PC-9 (cell line): ENCODE results near the gene KCNQ5. TPM values are rescaled to one million over a fixed set of nuclear protein-coding genes. Genes with fewer than 3 reads are reported as not detected.

Experiments used
- BruUV-seq: library from RNA; stranded (reverse); fragments of 400-500 nt; replicated peaks from 2 replicates; lab custom pipeline; 2021; lab: Mats Ljungman, UMichigan
- CTCF ChIA-PET: fragments of 300-600 bp; sonication (Branson Sonifier 250); formaldehyde crosslinking; loops from one replicate; lab custom pipeline; 2022; ENCODE audit warnings: antibody characterized with exemption; lab: Charles Lee
- POLR2A ChIA-PET: fragments of 300-600 bp; sonication (Branson Sonifier 250); formaldehyde crosslinking; loops from one replicate; lab custom pipeline; 2022; ENCODE audit warnings: antibody characterized with exemption; ENCODE audit not compliant: unreplicated experiment; lab: Charles Lee
- DNase-seq, 2 experiments: peaks; one replicate each; pipeline versions ENCODE4 v3.0.0 to v3.0.0-alpha.2; 2015 to 2022; ENCODE audit warnings: mixed read lengths in 1 of 2
- H2AFZ ChIP-seq: fragments of 200-600 bp; sonication (generic); 2 replicates; pipeline ENCODE4 v1.8.1; 2017; ENCODE audit warnings: antibody characterized with exemption
- H3F3A ChIP-seq: fragments of 200-600 bp; sonication (generic); 2 replicates; pipeline ENCODE4 v1.8.1; 2017; ENCODE audit warnings: antibody characterized with exemption, mild to moderate bottlenecking, low read depth; ENCODE audit not compliant: insufficient read depth
- H3K27ac ChIP-seq: fragments of 200-600 bp; sonication (generic); 2 replicates; pipeline ENCODE4 v1.6.1; 2016; ENCODE audit warnings: mixed run types
- H3K27me3 ChIP-seq: fragments of 200-600 bp; sonication (generic); 2 replicates; pipeline ENCODE4 v1.6.1; 2016; ENCODE audit warnings: low read depth, mixed run types; ENCODE audit not compliant: insufficient read depth
- H3K36me3 ChIP-seq: fragments of 200-600 bp; sonication (generic); 2 replicates; pipeline ENCODE4 v1.6.1; 2016; ENCODE audit warnings: low read depth, mixed run types
- H3K4me1 ChIP-seq: fragments of 200-600 bp; sonication (generic); replicated peaks from 2 replicates; pipeline ENCODE4 v1.6.1; 2016; ENCODE audit warnings: mixed run types; ENCODE audit not compliant: insufficient read depth
- H3K4me2 ChIP-seq: fragments of 200-600 bp; sonication (generic); 2 replicates; pipeline ENCODE4 v1.6.1; 2017; ENCODE audit warnings: mixed run types
- H3K4me3 ChIP-seq: fragments of 200-600 bp; sonication (generic); 2 replicates; pipeline ENCODE4 v1.6.1; 2016; ENCODE audit warnings: mixed run types
- H3K79me2 ChIP-seq: fragments of 200-600 bp; sonication (generic); 2 replicates; pipeline ENCODE4 v1.6.1; 2017; ENCODE audit warnings: low read depth, mixed run types
- H3K9me2 ChIP-seq: fragments of 200-600 bp; sonication (generic); 2 replicates; pipeline ENCODE4 v1.8.1; 2017; ENCODE audit warnings: mild to moderate bottlenecking; ENCODE audit not compliant: insufficient read depth
- H3K9me3 ChIP-seq: fragments of 200-600 bp; sonication (generic); 2 replicates; pipeline ENCODE4 v1.8.1; 2016; ENCODE audit warnings: low read depth; ENCODE audit not compliant: insufficient read depth
- H4K20me1 ChIP-seq: fragments of 200-600 bp; sonication (generic); 2 replicates; pipeline ENCODE4 v1.8.1; 2017; ENCODE audit not compliant: insufficient read depth
- CTCF ChIP-seq: fragments of 200-600 bp; sonication (generic); conservative IDR thresholded peaks from 2 replicates; pipeline ENCODE4 v1.6.1; 2017; ENCODE audit warnings: mixed run types, antibody characterized with exemption, mild to moderate bottlenecking, moderate library complexity
- EZH2 ChIP-seq: fragments of 200-600 bp; sonication (generic); IDR thresholded peaks from 2 replicates; pipeline ENCODE4 v1.8.0; 2017; ENCODE audit warnings: antibody characterized with exemption, low read depth
- intact Hi-C: fragments of 100-400 bp; cut with micrococcal nuclease; formaldehyde crosslinking; loops from one replicate; pipeline ENCODE4 v1.10.0; 2022; ENCODE audit not compliant: unreplicated experiment
- total RNA-seq: library from RNA; stranded (reverse); gene quantifications from 2 replicates; pipeline ENCODE4 v1.2.3, GENCODE V29; 2021

KCNQ5 gene
- total RNA-seq, 1 experiment from 2014 or later: 0.20 TPM

DNA sequence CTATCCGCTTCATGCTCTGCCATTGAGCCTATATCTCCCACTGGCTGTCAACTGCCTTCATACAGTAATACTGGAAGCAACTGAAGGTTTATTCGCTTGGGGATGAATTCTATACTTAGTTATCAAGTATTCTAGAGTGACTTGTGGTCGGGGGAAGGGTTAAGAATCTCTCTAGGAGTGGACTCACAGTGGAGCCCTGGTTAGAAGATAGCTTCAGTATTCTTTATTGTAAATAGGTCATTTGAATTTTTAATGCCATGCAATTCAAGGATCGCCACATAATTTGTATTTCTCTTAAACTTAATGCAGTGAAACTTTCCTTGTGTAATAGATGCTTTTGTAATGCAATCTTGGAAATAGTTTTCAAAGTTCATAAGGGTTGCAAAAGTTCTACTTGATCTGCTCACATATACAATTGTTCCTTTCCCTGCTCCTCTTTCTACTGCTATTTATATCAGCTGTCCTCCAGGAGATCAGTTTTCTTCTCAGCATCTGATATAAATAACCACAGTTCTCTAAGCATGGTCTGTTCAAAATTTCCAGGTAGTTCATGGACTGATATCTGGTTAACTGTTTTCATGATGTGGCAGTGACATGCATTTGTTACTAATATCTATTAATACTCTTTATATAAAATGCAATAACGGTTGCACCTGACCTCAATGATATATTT is 120.3 kb downstream of the KCNQ5 start:
- H3K4me1 ChIP-seq: no peaks in the 10 kb centered on the region
- H3K9me2 ChIP-seq: no peaks in the 10 kb centered on the region; the same call in 1 of the 2 replicates
- no peak overlapping the region for H3K27ac ChIP-seq
- H3K4me2 ChIP-seq: no peak overlapping the region
- H3K79me2 ChIP-seq: no peaks in the 10 kb centered on the region
- no peak overlapping the region for H3K4me3 ChIP-seq
- H4K20me1 ChIP-seq: no peaks in the 10 kb centered on the region
- no peaks in the 10 kb centered on the region for H3K27me3 ChIP-seq
- POLR2A ChIA-PET: no interaction called here
- H3F3A ChIP-seq: no peaks in the 10 kb centered on the region
- no TSS peak for BruUV-seq
- H2AFZ ChIP-seq: no peak overlapping the region
- H3K9me3 ChIP-seq: no peaks in the 10 kb centered on the region
- H3K36me3 ChIP-seq: no peaks in the 10 kb centered on the region
- intact Hi-C loops: no loop called here
- TF ChIP-seq EZH2 (no peak), CTCF (no peak)
- DNase-seq: no peak
- CTCF ChIA-PET: interaction anchor here (0.6 kb wide), 1 partner anchor 1181 kb away, joined by 3 read pairs; no protein-coding TSS in a partner anchor

- Histone ChIP-seq H3K4me3 (no peak overlapping the region), H3K9me3 (peaks cover 3% of the 10 kb centered on the region; the same call in 1 of the 2 replicates), H3K4me1 (no peaks in the 10 kb centered on the region), H2AFZ (no peak overlapping the region), H3F3A (no peaks in the 10 kb centered on the region), H3K27me3 (no peaks in the 10 kb centered on the region), H3K4me2 (no peak overlapping the region), H3K79me2 (no peaks in the 10 kb centered on the region), H3K27ac (no peak overlapping the region), H4K20me1 (no peaks in the 10 kb centered on the region), H3K9me2 (no peaks in the 10 kb centered on the region; the same call in none of the 2 replicates), H3K36me3 (no peaks in the 10 kb centered on the region)
- no peak for DNase-seq
- ChIA-PET POLR2A (no interaction called here), CTCF (no interaction called here)
- intact Hi-C loops: no loop called here
- TF ChIP-seq CTCF: no peak
- BruUV-seq: no TSS peak
These were observed 124.4 kb downstream of the KCNQ5 start for GRCh38 chr6:72746276-72746675.

DNA sequence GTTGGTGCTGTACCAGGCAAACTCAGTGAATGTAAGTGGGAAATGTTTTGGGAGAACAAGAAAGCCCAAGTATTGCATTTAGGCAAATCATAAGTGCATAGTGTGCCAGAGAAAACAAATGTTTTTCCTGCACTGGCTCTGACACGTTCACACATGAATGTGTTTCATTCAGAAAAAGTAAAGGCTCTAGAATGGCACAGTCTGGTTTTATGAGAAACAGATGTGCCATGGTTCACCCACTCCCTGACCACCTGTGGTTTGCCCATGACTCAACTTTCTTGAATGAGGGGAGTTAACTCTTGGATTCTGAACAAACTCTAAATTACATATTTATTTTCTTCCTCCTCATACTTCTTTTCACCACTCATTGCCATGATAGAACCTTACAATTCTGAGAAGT is 126.9 kb downstream of the KCNQ5 start:
- DNase-seq: no peak
- Histone ChIP-seq H3K9me2 (no peaks in the 10 kb centered on the region; the same call in 1 of the 2 replicates), H2AFZ (no peak overlapping the region), H3K4me2 (no peak overlapping the region), H3K27ac (no peak overlapping the region), H3K9me3 (peaks cover 3% of the 10 kb centered on the region; the same call in 1 of the 2 replicates), H3K27me3 (no peaks in the 10 kb centered on the region), H3F3A (no peaks in the 10 kb centered on the region), H3K4me1 (no peaks in the 10 kb centered on the region), H3K4me3 (no peak overlapping the region), H3K36me3 (no peaks in the 10 kb centered on the region), H4K20me1 (no peaks in the 10 kb centered on the region), H3K79me2 (no peaks in the 10 kb centered on the region)
- ChIA-PET CTCF (no interaction called here), POLR2A (no interaction called here)
- no TSS peak for BruUV-seq
- no peak for TF ChIP-seq CTCF
- TF ChIP-seq EZH2: no peak
- intact Hi-C loops: no loop called here
